BJ (cell line): ENCODE measurements around the gene ERVW-1. TPM values are rescaled to one million over a fixed set of nuclear protein-coding genes. Genes with fewer than 3 reads are reported as not detected.
"Not testable (repeated sequence)": the region's sequence is repeated elsewhere in the genome, so short reads cannot be mapped to it uniquely, and the experiment has no call there.

Experiments
- CTCF ChIA-PET: fragments of 350-600 bp; formaldehyde crosslinking; extraction: SDS; loops from one replicate; lab custom pipeline; 2021; ENCODE audit warnings: antibody characterized with exemption, inconsistent platforms; lab: Yijun Ruan, JAX
- POLR2A ChIA-PET: fragments of 300-600 bp; sonication (Branson Sonifier 250); formaldehyde crosslinking; extraction: SDS; loops from one replicate; lab custom pipeline; 2021; ENCODE audit warnings: antibody characterized with exemption; lab: Charles Lee
- DNase-seq: peaks from one replicate; pipeline ENCODE4 v3.0.0-alpha.2; 2011; ENCODE audit warnings: low read depth
- H3K27me3 ChIP-seq: 2 replicates; pipeline ENCODE4 v1.6.0; 2011; ENCODE audit warnings: low read length; ENCODE audit not compliant: control insufficient read depth, insufficient read depth
- H3K36me3 ChIP-seq: 2 replicates; pipeline ENCODE4 v1.5.1; 2011; ENCODE audit warnings: low read length; ENCODE audit not compliant: control insufficient read depth, insufficient read depth
- H3K4me3 ChIP-seq: 2 replicates; pipeline ENCODE4 v1.5.1; 2011; ENCODE audit warnings: low read depth, mild to moderate bottlenecking, control low read depth, low read length
- CTCF ChIP-seq: IDR thresholded peaks from 2 replicates; pipeline ENCODE4 v1.5.1; 2011; ENCODE audit warnings: low read depth, mild to moderate bottlenecking, control low read depth, inconsistent platforms, low read length, moderate library complexity; ENCODE audit not compliant: insufficient read depth
- polyA plus RNA-seq: library from polyadenylated mRNA; depleted of rRNA; stranded (reverse); fragments of >200 nt; gene quantifications from 2 replicates; pipeline ENCODE4 v1.2.3, GENCODE V29; 2011

The ERVW-1 gene
- polyA plus RNA-seq, 1 experiment, result not detected

- ChIA-PET POLR2A (no interaction called here), CTCF (interaction anchor here (0.9 kb wide), 1 partner anchor 10 kb away, joined by 3 read pairs; no protein-coding TSS in a partner anchor)
- DNase-seq, result no peak
- peaks cover 15% of the 10 kb centered on the region for H3K36me3 ChIP-seq
- TF ChIP-seq CTCF, result no peak
- H3K4me3 ChIP-seq, result no peak overlapping the region
- no peaks in the 10 kb centered on the region for H3K27me3 ChIP-seq
Measured at GRCh38 chr7:92456236-92456635, 21.5 kb downstream of the ERVW-1 start.

- no peak for DNase-seq
- CTCF ChIA-PET, result interaction anchor here (0.9 to 1.9 kb wide), 2 partner anchors 10 to 28 kb away, joined by 3 to 10 read pairs; no protein-coding TSS in a partner anchor
- H3K27me3 ChIP-seq, result no peaks in the 10 kb centered on the region
- POLR2A ChIA-PET, result no interaction called here
- no peak overlapping the region for H3K4me3 ChIP-seq
- no peak for TF ChIP-seq CTCF
- peaks cover 17% of the 10 kb centered on the region for H3K36me3 ChIP-seq
Measured at GRCh38 chr7:92451645-92452044, 26.1 kb downstream of the ERVW-1 start.

- Histone ChIP-seq H3K4me3 (peak overlapping the region; percentile 67), H3K27me3 (no peaks in the 10 kb centered on the region), H3K36me3 (peaks cover 8% of the 10 kb centered on the region)
- no peak for DNase-seq
- ChIA-PET CTCF (interaction anchor here (0.9 to 3.9 kb wide), 19 partner anchors 11 to 618 kb away, joined by 3 to 37 read pairs (median 4); partner anchors contain the start of genes ANKIB1, KRIT1 and LRRD1), POLR2A (no interaction called here)
- peak; percentile 53 for TF ChIP-seq CTCF
Measured at GRCh38 chr7:92448205-92448747, 29.5 kb downstream of the ERVW-1 start.

GRCh38 chr7:92447345-92448204 is 30.2 kb downstream of the ERVW-1 start, which contains the start of gene GATAD1:
GATAD1 (plus strand) TSS chr7:92447482; CDS start chr7:92447730, 248 bp downstream.
- Histone ChIP-seq H3K27me3 (no peaks in the 10 kb centered on the region), H3K4me3 (peak within 1 kb of the TSS; percentile 67), H3K36me3 (peaks cover 8% of the 10 kb centered on the region)
- DNase-seq, result peak; percentile 46
- peak; percentile 90 for TF ChIP-seq CTCF
- ChIA-PET POLR2A (no interaction called here), CTCF (interaction anchor here (0.6 to 3.9 kb wide), 44 partner anchors 10 to 626 kb away, joined by 3 to 37 read pairs (median 3); partner anchors contain the start of genes ANKIB1, KRIT1 and LRRD1)

- Histone ChIP-seq H3K4me3 (peak overlapping the region; percentile 67), H3K36me3 (peaks cover 6% of the 10 kb centered on the region), H3K27me3 (peaks cover 3% of the 10 kb centered on the region)
- POLR2A ChIA-PET, result no interaction called here
- CTCF ChIA-PET, result interaction anchor here (0.6 to 3.9 kb wide), 43 partner anchors 9 to 626 kb away, joined by 3 to 37 read pairs (median 3); partner anchors contain the start of genes ANKIB1, KRIT1 and LRRD1
- DNase-seq, result no peak
- no peak for TF ChIP-seq CTCF
Measured at GRCh38 chr7:92446869-92447344, 30.8 kb downstream of the ERVW-1 start.

- DNase-seq, H3K4me3 ChIP-seq, H3K27me3 ChIP-seq, POLR2A ChIA-PET, CTCF ChIA-PET, H3K36me3 ChIP-seq: not testable (repeated sequence)
Measured at GRCh38 chr7:92442720-92443119, 35.0 kb downstream of the ERVW-1 start.
